H1 (cell line): ENCODE data around the gene MAF. TPM values are rescaled to one million over a fixed set of nuclear protein-coding genes. Genes with fewer than 3 reads are reported as not detected.

Experiments used
- CTCF ChIA-PET: fragments of 300-600 bp; sonication (Branson Sonifier 250); formaldehyde crosslinking; loops from one replicate; lab custom pipeline; 2021; ENCODE audit not compliant: partially characterized antibody; lab: Charles Lee
- POLR2A ChIA-PET: fragments of 300-600 bp; sonication (Branson Sonifier 250); formaldehyde crosslinking; loops from one replicate; lab custom pipeline; 2021; ENCODE audit warnings: inconsistent platforms; ENCODE audit not compliant: partially characterized antibody; lab: Charles Lee
- DNase-seq, 2 experiments: peaks; one replicate each; pipeline versions ENCODE4 v3.0.0 to v3.0.0-alpha.2; 2010 to 2022; ENCODE audit warnings: low spot score in 2 of 2, low read depth in 1 of 2, mixed read lengths in 1 of 2
- FAIRE-seq: peaks from 2 replicates; lab custom pipeline; 2011; peaks lifted over from hg19 to GRCh38; lab: Jason Lieb, UNC
- H2AFZ ChIP-seq: 2 replicates; pipeline ENCODE4 v1.8.1; 2012; ENCODE audit warnings: low read length, inconsistent platforms
- H2AK5ac ChIP-seq: 2 replicates; pipeline ENCODE4 v1.6.1; 2013; ENCODE audit warnings: low read depth, low read length
- H2BK120ac ChIP-seq: replicated peaks from 2 replicates; pipeline ENCODE3; 2013; ENCODE audit warnings: low read depth, low read length, inconsistent platforms
- H2BK12ac ChIP-seq: 2 replicates; pipeline ENCODE4 v1.6.1; 2013; ENCODE audit warnings: low read depth, low read length
- H2BK15ac ChIP-seq: 2 replicates; pipeline ENCODE4 v1.6.1; 2013; ENCODE audit warnings: low read length
- H2BK20ac ChIP-seq: 2 replicates; pipeline ENCODE4 v1.6.1; 2013; ENCODE audit warnings: low read length
- H2BK5ac ChIP-seq: 2 replicates; pipeline ENCODE4 v1.6.1; 2013; ENCODE audit warnings: low read depth, low read length
- H3K14ac ChIP-seq: 2 replicates; pipeline ENCODE4 v1.6.1; 2013; ENCODE audit warnings: inconsistent platforms; ENCODE audit not compliant: insufficient read length
- H3K18ac ChIP-seq: 2 replicates; pipeline ENCODE4 v1.6.1; 2013; ENCODE audit warnings: low read length; ENCODE audit errors: extremely low read depth
- H3K23ac ChIP-seq: 2 replicates; pipeline ENCODE4 v1.6.1; 2013; ENCODE audit warnings: inconsistent platforms; ENCODE audit not compliant: insufficient read length
- H3K23me2 ChIP-seq: 2 replicates; pipeline ENCODE4 v1.6.1; 2013; ENCODE audit warnings: low read depth, low read length
- H3K27ac ChIP-seq: 2 replicates; pipeline ENCODE4 v1.6.1; 2011; ENCODE audit warnings: low read depth, low read length, inconsistent platforms
- H3K27me3 ChIP-seq, 4 experiments: replicated peaks in 1 of 4; 1 replicate in 1 of 4; 2 replicates in 3 of 4; pipeline versions ENCODE4 v1.6.1 to v1.8.1; 2011 to 2013; ENCODE audit warnings: low read length in 3 of 4, mild to moderate bottlenecking in 3 of 4, inconsistent platforms in 2 of 4, mixed read lengths in 2 of 4, moderate library complexity in 1 of 4; ENCODE audit not compliant: control insufficient read depth in 3 of 4, insufficient read depth in 3 of 4; ENCODE audit errors: extremely low read depth in 1 of 4
- H3K36me3 ChIP-seq, 4 experiments: 2 replicates each; pipeline versions ENCODE4 v1.6.1 to v1.8.1; 2011 to 2013; ENCODE audit warnings: mild to moderate bottlenecking in 4 of 4, low read length in 3 of 4, moderate library complexity in 2 of 4, control low read depth in 1 of 4, inconsistent platforms in 1 of 4; ENCODE audit not compliant: insufficient read depth in 4 of 4, control insufficient read depth in 2 of 4
- H3K4ac ChIP-seq: replicated peaks from 2 replicates; pipeline ENCODE3; 2013; ENCODE audit warnings: low read length, low read depth, mixed read lengths, inconsistent platforms; ENCODE audit not compliant: insufficient read length
- H3K4me1 ChIP-seq, 4 experiments: replicated peaks in 1 of 4; 1 replicate in 1 of 4; 2 replicates in 3 of 4; pipeline versions ENCODE4 v1.6.1 to v1.8.1; 2011 to 2013; ENCODE audit warnings: low read length in 3 of 4, inconsistent platforms in 2 of 4, mixed read lengths in 1 of 4; ENCODE audit not compliant: insufficient read depth in 4 of 4, control insufficient read depth in 3 of 4
- H3K4me2 ChIP-seq, 2 experiments: 2 replicates each; pipeline versions ENCODE4 v1.6.1 to v1.8.1; 2011 to 2013; ENCODE audit warnings: low read depth in 2 of 2, low read length in 2 of 2, control low read depth in 1 of 2, inconsistent platforms in 1 of 2, mild to moderate bottlenecking in 1 of 2; ENCODE audit not compliant: insufficient read depth in 1 of 2
- H3K4me3 ChIP-seq, 4 experiments: fragments of 200-600, 300-600 bp in 1 of 4; sonication (generic), shearing (Covaris generic), sonication (Bioruptor Twin) in 1 of 4; 2 replicates each; pipeline versions ENCODE4 v1.5.1 to v1.8.1; 2011 to 2016; ENCODE audit warnings: low read length in 4 of 4, low read depth in 3 of 4, control low read depth in 2 of 4, inconsistent platforms in 2 of 4, mild to moderate bottlenecking in 2 of 4, mixed read lengths in 1 of 4, moderate library complexity in 1 of 4; ENCODE audit not compliant: insufficient read depth in 2 of 4; ENCODE audit errors: extremely low read depth in 1 of 4
- H3K56ac ChIP-seq: replicated peaks from 2 replicates; pipeline ENCODE3; 2013; ENCODE audit warnings: low read depth, mild to moderate bottlenecking, mixed read lengths, low read length, inconsistent platforms; ENCODE audit not compliant: insufficient read length
- H3K79me1 ChIP-seq: 2 replicates; pipeline ENCODE4 v1.6.1; 2013; ENCODE audit warnings: low read depth, low read length, control low read depth
- H3K79me2 ChIP-seq, 2 experiments: 2 replicates each; pipeline versions ENCODE4 v1.6.1 to v1.8.1; 2012 to 2013; ENCODE audit warnings: low read length in 2 of 2, mild to moderate bottlenecking in 2 of 2, inconsistent platforms in 1 of 2; ENCODE audit not compliant: insufficient read depth in 2 of 2, control insufficient read depth in 1 of 2
- H3K9ac ChIP-seq, 4 experiments: replicated peaks in 1 of 4; 1 replicate in 1 of 4; 2 replicates in 3 of 4; pipeline versions ENCODE4 v1.6.1 to v1.8.1; 2011 to 2013; ENCODE audit warnings: low read depth in 3 of 4, low read length in 3 of 4, control low read depth in 2 of 4, mild to moderate bottlenecking in 2 of 4, moderate library complexity in 2 of 4, inconsistent platforms in 1 of 4; ENCODE audit errors: extremely low read depth in 1 of 4
- H3K9me3 ChIP-seq, 2 experiments: 2 replicates each; pipeline versions ENCODE4 v1.6.1 to v1.8.1; 2012 to 2013; ENCODE audit warnings: mild to moderate bottlenecking in 2 of 2, moderate library complexity in 2 of 2, control low read depth in 1 of 2, inconsistent platforms in 1 of 2, low read depth in 1 of 2, low read length in 1 of 2, mixed read lengths in 1 of 2; ENCODE audit not compliant: insufficient read depth in 2 of 2
- H4K20me1 ChIP-seq, 2 experiments: replicated peaks in 1 of 2; 2 replicates each; pipeline versions ENCODE3 to v1.8.1; 2011 to 2013; ENCODE audit warnings: inconsistent platforms in 2 of 2, low read length in 2 of 2, mild to moderate bottlenecking in 1 of 2; ENCODE audit not compliant: insufficient read depth in 2 of 2, control insufficient read depth in 1 of 2
- H4K5ac ChIP-seq: 2 replicates; pipeline ENCODE4 v1.6.1; 2013; ENCODE audit warnings: low read length, low read depth, mixed read lengths, inconsistent platforms; ENCODE audit not compliant: insufficient read length
- H4K8ac ChIP-seq: 2 replicates; pipeline ENCODE4 v1.8.0; 2013; ENCODE audit warnings: mild to moderate bottlenecking, moderate library complexity, low read length, inconsistent platforms; ENCODE audit not compliant: insufficient read depth; ENCODE audit errors: extremely low read depth
- H4K91ac ChIP-seq: replicated peaks from 2 replicates; pipeline ENCODE3; 2013; ENCODE audit warnings: low read length, mixed read lengths, inconsistent platforms; ENCODE audit not compliant: insufficient read length
- ASH2L ChIP-seq: fragments of 200-600, 300-600 bp; sonication (generic); IDR thresholded peaks from one replicate; pipeline ENCODE4 v1.7.1; 2017; ENCODE audit warnings: low read length
- BACH1 ChIP-seq: IDR thresholded peaks from 2 replicates; pipeline ENCODE4 v1.6.1; 2012; ENCODE audit warnings: low read length, improper control_type of control experiment
- BRCA1 ChIP-seq: IDR thresholded peaks from 2 replicates; pipeline ENCODE4 v1.6.1; 2012; ENCODE audit warnings: low read depth, low read length, improper control_type of control experiment
- CEBPB ChIP-seq: IDR thresholded peaks from 2 replicates; pipeline ENCODE4 v1.6.1; 2012; ENCODE audit warnings: low read depth, low read length
- CHD2 ChIP-seq: IDR thresholded peaks from 2 replicates; pipeline ENCODE4 v1.6.1; 2012; ENCODE audit warnings: low read length, improper control_type of control experiment
- CREB1 ChIP-seq: IDR thresholded peaks from 2 replicates; pipeline ENCODE4 v1.6.1; 2012; ENCODE audit warnings: inconsistent platforms
- GABPA ChIP-seq: IDR thresholded peaks from 2 replicates; pipeline ENCODE4 v1.6.1; 2011; ENCODE audit warnings: mild to moderate bottlenecking, low read length, moderate library complexity, borderline replicate concordance; ENCODE audit not compliant: insufficient read depth
- JUN ChIP-seq: IDR thresholded peaks from 2 replicates; pipeline ENCODE4 v1.6.1; 2011; ENCODE audit warnings: low read depth, mild to moderate bottlenecking, improper control_type of control experiment, low read length
- JUND ChIP-seq: IDR thresholded peaks from 2 replicates; pipeline ENCODE4 v1.6.1; 2011; ENCODE audit warnings: mild to moderate bottlenecking, improper control_type of control experiment, low read length
- KDM5A ChIP-seq: fragments of 200-600 bp; IDR thresholded peaks from 2 replicates; pipeline ENCODE4 v1.7.1; 2012; ENCODE audit warnings: mild to moderate bottlenecking, low read length, inconsistent platforms, mixed read lengths
- MAFK ChIP-seq: IDR thresholded peaks from 2 replicates; pipeline ENCODE4 v1.6.1; 2012; ENCODE audit warnings: low read depth, mild to moderate bottlenecking, improper control_type of control experiment, low read length
- POLR2A ChIP-seq, 2 experiments: IDR thresholded peaks; 1 replicate in 1 of 2; 2 replicates in 1 of 2; pipeline ENCODE4 v1.6.1; 2011; ENCODE audit warnings: low read depth in 2 of 2, low read length in 2 of 2, mild to moderate bottlenecking in 2 of 2; ENCODE audit errors: control extremely low read depth in 1 of 2
- RXRA ChIP-seq: IDR thresholded peaks from 2 replicates; pipeline ENCODE4 v1.6.1; 2011; ENCODE audit warnings: low read depth, mild to moderate bottlenecking, low read length, moderate library complexity; ENCODE audit not compliant: insufficient read depth
- SIRT6 ChIP-seq: IDR thresholded peaks from one replicate; pipeline ENCODE4 v1.7.1; 2012; ENCODE audit warnings: low read length, inconsistent platforms
- TAF1 ChIP-seq: IDR thresholded peaks from 2 replicates; pipeline ENCODE4 v1.6.1; 2011; ENCODE audit warnings: mild to moderate bottlenecking, low read depth, low read length
- WGBS, 2 experiments: shearing (Covaris generic) in 1 of 2; methylation state at CpG; one replicate each; pipeline versions ENCODE4 v1.1.6 to v1.1.7; 2013 to 2015; ENCODE audit warnings: low lambda C conversion rate in 2 of 2, mixed read lengths in 2 of 2, inconsistent platforms in 1 of 2, low coverage in 1 of 2, missing lambda C conversion rate in 1 of 2; ENCODE audit not compliant: insufficient replicate concordance in 2 of 2, insufficient coverage in 1 of 2, insufficient read length in 1 of 2; ENCODE audit errors: extremely low coverage in 1 of 2, missing lambda C conversion rate in 1 of 2; 5-methylcytosine and 5-hydroxymethylcytosine counted together
- polyA plus RNA-seq, 7 experiments: library from polyadenylated mRNA; depleted of rRNA in 3 of 7; stranded (reverse) in 5 of 7; unstranded in 2 of 7; fragments of >200 nt in 5 of 7; fragments of 200-250 nt in 2 of 7; gene quantifications; 1 replicate in 5 of 7; 2 replicates in 1 of 7; 4 replicates in 1 of 7; pipeline versions ENCODE4 v1.2.1 to v1.2.3, GENCODE V29; 2011 to 2013; ENCODE audit warnings: missing spikeins in 2 of 7, mixed read lengths in 2 of 7
- total RNA-seq: library from RNA; stranded (reverse); fragmentation: NEBNext Ultra II Directional; extraction: Animal tissue kit (Norgen Biotek cat#: 25700); gene quantifications from 2 replicates; pipeline ENCODE4 v1.2.1, GENCODE V29; 2021
- TF ChIP-seq, protein P1 (sequence below): IDR thresholded peaks from 2 replicates; pipeline ENCODE4 v1.6.1; 2011; ENCODE audit warnings: low read length, improper control_type of control experiment

The MAF gene
- total and polyA plus RNA-seq, 2 of the 8 experiments (the other 6 are each of a cell fraction or from before 2014, with no cell fraction given) = 1.3 to 2.7 TPM

DNA sequence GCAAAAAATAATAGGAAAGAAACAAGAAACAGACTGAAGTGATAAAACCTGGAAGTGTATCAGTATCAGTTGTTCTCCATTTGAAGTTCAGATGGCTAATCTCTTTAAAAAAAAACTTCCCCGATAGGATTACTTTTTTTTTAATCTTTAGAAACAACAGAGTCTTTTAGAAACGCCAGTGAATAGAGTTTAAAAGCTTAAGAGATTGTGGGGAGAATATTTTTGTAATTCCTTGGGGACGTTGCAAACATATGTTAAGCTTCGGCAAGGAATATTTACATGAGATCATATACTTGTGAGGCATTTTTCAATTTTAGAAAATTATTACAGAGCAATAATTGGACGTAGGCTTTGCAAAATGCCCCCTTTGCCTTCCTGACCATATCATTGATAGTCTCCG, 13.2 kb downstream of the MAF start:
- CTCF ChIA-PET = interaction anchor here (0.7 to 1.0 kb wide), 2 partner anchors 36 to 880 kb away, joined by 3 read pairs; no protein-coding TSS in a partner anchor
- TF ChIP-seq CEBPB (no peak), KDM5A (no peak), RXRA (no peak), POLR2A (IDR thresholded peaks at IDR 0.05; ENCODE audit: control extremely low read depth in 1 of 2, low read depth in 2 of 2, low read length in 2 of 2) (no peak), GABPA (no peak), CREB1 (no peak), JUND (no peak), ASH2L (no peak), BRCA1 (no peak), TAF1 (no peak), JUN (no peak), MAFK (no peak), BACH1 (no peak), CHD2 (no peak), SIRT6 (no peak)
- TF ChIP-seq, protein P1, sequence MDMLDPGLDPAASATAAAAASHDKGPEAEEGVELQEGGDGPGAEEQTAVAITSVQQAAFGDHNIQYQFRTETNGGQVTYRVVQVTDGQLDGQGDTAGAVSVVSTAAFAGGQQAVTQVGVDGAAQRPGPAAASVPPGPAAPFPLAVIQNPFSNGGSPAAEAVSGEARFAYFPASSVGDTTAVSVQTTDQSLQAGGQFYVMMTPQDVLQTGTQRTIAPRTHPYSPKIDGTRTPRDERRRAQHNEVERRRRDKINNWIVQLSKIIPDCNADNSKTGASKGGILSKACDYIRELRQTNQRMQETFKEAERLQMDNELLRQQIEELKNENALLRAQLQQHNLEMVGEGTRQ = no peak

More for the DNA sequence above, 13.2 kb downstream of the MAF start:
- Histone ChIP-seq H3K4me1 (peaks cover 0 to 12% (median 2%) of the 10 kb centered on the region in 4 experiments; a peak in 4 of 7 replicates), H3K79me1 (no peaks in the 10 kb centered on the region), H3K9ac (no peak overlapping the region), H4K8ac (no peak overlapping the region), H3K4me3 (no peak overlapping the region), H2BK20ac (no peak overlapping the region), H3K27ac (no peak overlapping the region), H3K56ac (no peak overlapping the region), H3K9me3 (no peaks in the 10 kb centered on the region), H3K36me3 (no peaks in the 10 kb centered on the region), H3K23ac (no peak overlapping the region), H3K4ac (no peak overlapping the region), H2BK12ac (no peak overlapping the region), H4K91ac (no peak overlapping the region), H2AFZ (no peak overlapping the region), H4K20me1 (no peaks in the 10 kb centered on the region), H3K27me3 (0 out of 7 replicates have a peak, but pooled peaks cover 0 to 3% (median 0%) of the 10 kb centered on the region in 4 experiments), H3K23me2 (peaks cover 3% of the 10 kb centered on the region; the same call in 1 of the 2 replicates), H2AK5ac (no peak overlapping the region), H2BK120ac (no peak overlapping the region), H4K5ac (no peak overlapping the region), H2BK5ac (no peak overlapping the region), H3K79me2 (no peaks in the 10 kb centered on the region), H3K4me2 (no peak overlapping the region), H2BK15ac (no peak overlapping the region), H3K14ac (no peak overlapping the region), H3K18ac (no peak overlapping the region)
- FAIRE-seq (no peak), DNase-seq (no peak)
- POLR2A ChIA-PET = interaction anchor here (0.8 kb wide), 1 partner anchor 775 kb away, joined by 3 read pairs; no protein-coding TSS in a partner anchor
- 87% methylated on average over 6 of the region's 6 CpGs; no CpG with 5 or more reads in 1 of the 2 experiments for WGBS, 2 experiments
